Gastrocnemius medialis (tissue), 4 donors: ENCODE results near the gene ACVRL1. TPM values are rescaled to one million over a fixed set of nuclear protein-coding genes. Genes with fewer than 3 reads are reported as not detected.

Experiments
- ATAC-seq, 2 donors: fragments of 150-250 bp; one replicate each; pipeline ENCODE4 v1.9.1; 2016
- DNase-seq, 2 donors: peaks; one replicate each; pipeline ENCODE4 v3.0.0-alpha.2; 2019
- H3K27ac ChIP-seq, 4 donors: fragments of 200-600 bp; sonication (generic); 1 replicate in 1 of 4; 2 replicates in 3 of 4; pipeline ENCODE4 v1.5.1; 2016 to 2018; ENCODE audit warnings: mild to moderate bottlenecking in 2 of 4, moderate library complexity in 1 of 4
- H3K27me3 ChIP-seq, 3 donors: fragments of 200-600 bp; sonication (generic) in 2 of 3; 1 replicate in 1 of 3; 2 replicates in 2 of 3; pipeline versions ENCODE4 v1.5.1 to v1.6.0; 2016 to 2019; ENCODE audit warnings: mild to moderate bottlenecking in 1 of 3, moderate library complexity in 1 of 3
- H3K36me3 ChIP-seq, 2 donors: fragments of 200-600 bp; sonication (generic) in 1 of 2; one replicate each; pipeline ENCODE4 v1.5.1; 2017 to 2018
- H3K4me1 ChIP-seq, 2 donors: fragments of 200-600 bp; sonication (generic) in 1 of 2; one replicate each; pipeline ENCODE4 v1.5.1; 2016 to 2017; ENCODE audit warnings: mild to moderate bottlenecking in 2 of 2
- H3K4me3 ChIP-seq, 4 donors: fragments of 200-600 bp; sonication (generic) in 3 of 4; 1 replicate in 1 of 4; 2 replicates in 3 of 4; pipeline ENCODE4 v1.5.1; 2016 to 2019; ENCODE audit warnings: mild to moderate bottlenecking in 2 of 4
- H3K9me3 ChIP-seq, 3 donors: fragments of 200-600 bp; sonication (generic) in 2 of 3; 1 replicate in 1 of 3; 2 replicates in 2 of 3; pipeline ENCODE4 v1.5.1; 2016 to 2019
- CTCF ChIP-seq, 5 experiments: fragments of 450-650 bp in 3 of 5; fragments of 200-600 bp in 2 of 5; sonication (generic) in 2 of 5; IDR thresholded peaks in 4 of 5; conservative IDR thresholded peaks in 1 of 5; 1 replicate in 4 of 5; 2 replicates in 1 of 5; pipeline ENCODE4 v1.5.1; 2016 to 2019; ENCODE audit warnings: antibody characterized with exemption in 5 of 5, mild to moderate bottlenecking in 3 of 5, moderate library complexity in 3 of 5
- POLR2A ChIP-seq, 2 donors: fragments of 450-650 bp; IDR thresholded peaks; one replicate each; pipeline ENCODE4 v1.6.1; 2017; ENCODE audit warnings: antibody characterized with exemption in 2 of 2, mild to moderate bottlenecking in 2 of 2, moderate library complexity in 2 of 2
- in situ Hi-C, 4 donors: fragments of 200-750 bp; cut with MboI; loops; one replicate each; pipeline versions ENCODE4 v1.15.0 to v1.8.0; 2017; ENCODE audit warnings: low sequenced_read_pairs in 4 of 4
- intact Hi-C: fragments of 100-400 bp; cut with DNase I; formaldehyde crosslinking; loops from one replicate; pipeline ENCODE4 v1.15.1; 2023; ENCODE audit warnings: low total_unique reads
- total RNA-seq, 4 donors: library from RNA; depleted of rRNA; stranded (reverse); fragments of >200 nt; gene quantifications; one replicate each; pipeline versions ENCODE4 v1.1.0 to v1.2.3, GENCODE V29; 2016

Gene ACVRL1
- total RNA-seq, 4 donors from 2014 or later: 37.1 to 53.5 (median 43.3) TPM

DNA sequence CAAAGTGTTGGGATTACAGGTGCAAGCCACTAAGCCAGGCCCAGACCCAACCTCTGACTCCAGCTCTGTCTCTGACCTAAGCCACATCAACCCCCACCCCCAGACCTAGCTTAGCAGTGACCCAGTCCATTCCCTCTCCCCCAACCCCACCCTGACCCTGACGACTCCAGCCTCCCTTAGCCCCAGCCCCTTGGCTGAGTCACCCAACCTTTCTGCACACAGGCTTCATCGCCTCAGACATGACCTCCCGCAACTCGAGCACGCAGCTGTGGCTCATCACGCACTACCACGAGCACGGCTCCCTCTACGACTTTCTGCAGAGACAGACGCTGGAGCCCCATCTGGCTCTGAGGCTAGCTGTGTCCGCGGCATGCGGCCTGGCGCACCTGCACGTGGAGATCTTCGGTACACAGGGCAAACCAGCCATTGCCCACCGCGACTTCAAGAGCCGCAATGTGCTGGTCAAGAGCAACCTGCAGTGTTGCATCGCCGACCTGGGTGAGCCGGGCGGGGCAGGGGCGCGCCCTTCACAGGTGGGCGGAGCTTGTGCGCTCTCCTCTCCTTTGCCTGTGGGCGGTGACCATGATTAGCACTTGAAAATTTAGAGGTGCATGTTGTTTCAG, 7.8 kb downstream of the ACVRL1 start:
- Histone ChIP-seq H3K4me1 (peaks cover 29 to 44% of the 10 kb centered on the region in 2 donors), H3K36me3 (no peaks in the 10 kb centered on the region), H3K27ac (no peak overlapping the region), H3K4me3 (no peak overlapping the region), H3K9me3 (no peaks in the 10 kb centered on the region), H3K27me3 (no peaks in the 10 kb centered on the region)
- DNase-seq (no peak), ATAC-seq (no peak)
- TF ChIP-seq POLR2A (IDR thresholded peaks at IDR 0.05) (no peak), CTCF (IDR thresholded peaks at IDR 0.05 in 4 of 5, conservative IDR thresholded peaks at IDR 0.05 in 1 of 5) (no peak)
- in situ Hi-C loops: no loop called here
- intact Hi-C loops: no loop called here

- no peaks in the 10 kb centered on the region for H3K36me3 ChIP-seq
- H3K4me3 ChIP-seq: no peak overlapping the region
- no peak for ATAC-seq
- H3K9me3 ChIP-seq: no peaks in the 10 kb centered on the region
- H3K4me1 ChIP-seq: peaks cover 25 to 36% of the 10 kb centered on the region in 2 donors
- TF ChIP-seq CTCF (IDR thresholded peaks at IDR 0.05 in 4 of 5, conservative IDR thresholded peaks at IDR 0.05 in 1 of 5) (no peak), POLR2A (IDR thresholded peaks at IDR 0.05) (no peak)
- no peak for DNase-seq
- H3K27me3 ChIP-seq: no peaks in the 10 kb centered on the region
- in situ Hi-C loops: no loop called here
- intact Hi-C loops: no loop called here
- H3K27ac ChIP-seq: no peak overlapping the region
Observed at GRCh38 chr12:51915951-51916350, 8.6 kb downstream of the ACVRL1 start.

DNA sequence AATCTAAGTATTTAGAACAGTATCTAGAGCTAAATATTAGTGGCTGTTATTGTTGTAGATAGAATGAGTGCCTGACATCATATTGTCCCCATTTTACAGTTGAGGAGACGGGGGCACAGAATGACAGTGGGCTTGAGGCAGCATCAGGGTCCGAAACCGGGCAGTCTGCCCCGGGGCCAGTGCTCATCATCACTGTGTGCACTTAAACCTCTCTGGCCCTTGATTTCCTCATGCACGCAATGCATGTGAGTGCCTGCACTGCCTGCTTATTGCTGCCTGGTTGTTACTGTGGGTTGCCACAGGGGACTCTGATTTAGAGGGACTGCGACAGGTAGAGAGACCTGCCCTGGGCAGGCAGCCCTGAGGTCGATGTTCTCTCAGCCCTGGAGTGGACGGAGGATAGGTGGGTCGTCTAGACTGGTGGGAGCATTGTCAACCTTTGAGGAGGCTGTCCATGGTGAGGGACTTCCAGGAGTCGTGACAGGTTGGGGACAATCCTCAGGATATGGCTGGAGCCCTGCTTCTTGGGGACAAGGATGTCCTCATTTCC, 9.8 kb downstream of the ACVRL1 start:
- TF ChIP-seq CTCF (IDR thresholded peaks at IDR 0.05 in 4 of 5, conservative IDR thresholded peaks at IDR 0.05 in 1 of 5) (no peak), POLR2A (IDR thresholded peaks at IDR 0.05) (no peak)
- DNase-seq: no peak
- Histone ChIP-seq H3K27me3 (no peaks in the 10 kb centered on the region), H3K9me3 (no peaks in the 10 kb centered on the region), H3K36me3 (no peaks in the 10 kb centered on the region), H3K4me1 (peaks cover 31 to 42% of the 10 kb centered on the region in 2 donors), H3K27ac (peak overlapping the region; percentile 55 to 63 (median 59)), H3K4me3 (no peak overlapping the region)
- no peak for ATAC-seq
- intact Hi-C loops (no loop called here), in situ Hi-C loops (no loop called here)

GRCh38 chr12:51917746-51918453, 10.6 kb downstream of the ACVRL1 start:
- DNase-seq (no peak), ATAC-seq (no peak)
- Histone ChIP-seq H3K27ac (peak overlapping the region; percentile 55 to 63 (median 59)), H3K27me3 (no peaks in the 10 kb centered on the region), H3K36me3 (no peaks in the 10 kb centered on the region), H3K4me3 (no peak overlapping the region), H3K9me3 (no peaks in the 10 kb centered on the region), H3K4me1 (peaks cover 37 to 40% of the 10 kb centered on the region in 2 donors)
- intact Hi-C loops: no loop called here
- in situ Hi-C loops: no loop called here
- no peak for TF ChIP-seq POLR2A (IDR thresholded peaks at IDR 0.05)
- no peak for TF ChIP-seq CTCF (IDR thresholded peaks at IDR 0.05 in 4 of 5, conservative IDR thresholded peaks at IDR 0.05 in 1 of 5)
